Activated CD4-positive, alpha-beta T cell treated with anti-CD3 and anti-CD28 coated beads, Interleukin-2, amount 50 U/mL, for 48 hours (primary cell): ENCODE measurements around the gene SH3BP5.
A peak's percentile ranks its signal among the peaks of the same experiment; 100 is the strongest.

Experiments used
- DNase-seq, 2 experiments: peaks; one replicate each; pipeline ENCODE4 v3.0.0-alpha.2; 2020

The SH3BP5 gene

GRCh38 chr3:15271785-15272381 lies 60.5 kb downstream of the SH3BP5 start:
- peak; percentile 67 to 74 for DNase-seq

GRCh38 chr3:15271030-15271429 lies 61.4 kb downstream of the SH3BP5 start:
- no peak for DNase-seq

- peak; percentile 85 to 88 for DNase-seq
Measured at GRCh38 chr3:15269091-15269989, 63.0 kb downstream of the SH3BP5 start.

GRCh38 chr3:15268033-15268631 lies 64.3 kb downstream of the SH3BP5 start:
- peak; percentile 87 to 89 for DNase-seq

GRCh38 chr3:15267502-15267901 lies 64.9 kb downstream of the SH3BP5 start:
- DNase-seq: no peak

- peak in 1 of 2 experiments; percentile 2 for DNase-seq
Measured at GRCh38 chr3:15266510-15267376, 65.6 kb downstream of the SH3BP5 start.

- DNase-seq: peak in 1 of 2 experiments; percentile 1
Measured at GRCh38 chr3:15265655-15266509, 66.5 kb downstream of the SH3BP5 start.

- no peak for DNase-seq
Measured at GRCh38 chr3:15264486-15264885, 67.9 kb downstream of the SH3BP5 start.

- no peak for DNase-seq
Measured at GRCh38 chr3:15263926-15264325, 68.5 kb downstream of the SH3BP5 start.

- peak in 1 of 2 experiments; percentile 3 for DNase-seq
Measured at GRCh38 chr3:15263120-15263519, 69.3 kb downstream of the SH3BP5 start.

GRCh38 chr3:15262021-15262420 lies 70.4 kb downstream of the SH3BP5 start:
- peak in 1 of 2 experiments; percentile 3 for DNase-seq

- DNase-seq: no peak
Measured at GRCh38 chr3:15261274-15261673, 71.1 kb downstream of the SH3BP5 start.

- DNase-seq: no peak
Measured at GRCh38 chr3:15260531-15260930, 71.9 kb downstream of the SH3BP5 start.

- DNase-seq: no peak
Measured at GRCh38 chr3:15258720-15259119, 73.7 kb downstream of the SH3BP5 start.

GRCh38 chr3:15256861-15257341 lies 75.5 kb downstream of the SH3BP5 start:
- DNase-seq: peak in 1 of 2 experiments; percentile 2

GRCh38 chr3:15255215-15255614 lies 77.2 kb downstream of the SH3BP5 start:
- no peak for DNase-seq

GRCh38 chr3:15253023-15253697 lies 79.2 kb downstream of the SH3BP5 start:
- no peak for DNase-seq

- no peak for DNase-seq
Measured at GRCh38 chr3:15246186-15246585, 86.2 kb downstream of the SH3BP5 start.

- no peak for DNase-seq
Measured at GRCh38 chr3:15243822-15244482, 88.4 kb downstream of the SH3BP5 start.

GRCh38 chr3:15241341-15241740 lies 91.0 kb downstream of the SH3BP5 start:
- peak; percentile 45 to 61 for DNase-seq
